ENCODE data around the gene STING1.
"Not testable (repeated sequence)": the region's sequence is repeated elsewhere in the genome, so short reads cannot be mapped to it uniquely, and the experiment has no call there.

Gene STING1

DNA sequence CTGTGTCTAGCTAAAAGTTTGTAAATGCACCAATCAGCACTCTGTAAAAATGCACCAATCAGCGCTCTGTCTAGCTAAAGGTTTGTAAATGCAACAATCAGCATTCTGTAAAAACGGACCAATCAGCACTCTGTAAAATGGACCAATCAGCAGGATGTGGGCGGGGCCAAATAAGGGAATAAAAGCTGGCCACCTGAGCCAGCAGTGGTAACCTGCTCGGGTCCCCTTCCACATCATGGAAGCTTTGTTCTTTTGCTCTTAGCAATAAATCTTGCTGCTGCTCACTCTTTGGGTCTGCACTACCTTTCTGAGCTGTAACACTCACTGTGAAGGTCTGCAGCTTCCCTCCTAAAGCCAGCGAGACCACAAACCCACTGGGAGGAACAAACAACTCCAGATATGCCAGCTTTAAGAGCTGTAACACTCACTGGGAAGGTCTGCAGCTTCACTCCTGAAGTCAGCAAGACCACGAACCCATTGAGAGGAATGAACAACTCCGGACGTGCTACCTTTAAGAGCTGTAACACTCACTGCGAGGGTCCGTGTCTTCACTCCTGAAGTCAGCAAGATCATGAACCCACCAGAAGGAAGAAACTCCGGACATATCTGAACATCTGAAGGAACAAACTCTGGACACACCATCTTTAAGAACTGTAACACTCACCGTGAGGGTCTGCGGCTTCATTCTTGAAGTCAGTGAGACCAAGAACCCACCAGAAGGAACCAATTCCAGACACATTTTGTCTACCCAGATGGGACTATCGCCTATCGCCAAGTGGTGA, 20.7 kb upstream of the STING1 start:
- DNase-seq, result not testable (repeated sequence)

DNA sequence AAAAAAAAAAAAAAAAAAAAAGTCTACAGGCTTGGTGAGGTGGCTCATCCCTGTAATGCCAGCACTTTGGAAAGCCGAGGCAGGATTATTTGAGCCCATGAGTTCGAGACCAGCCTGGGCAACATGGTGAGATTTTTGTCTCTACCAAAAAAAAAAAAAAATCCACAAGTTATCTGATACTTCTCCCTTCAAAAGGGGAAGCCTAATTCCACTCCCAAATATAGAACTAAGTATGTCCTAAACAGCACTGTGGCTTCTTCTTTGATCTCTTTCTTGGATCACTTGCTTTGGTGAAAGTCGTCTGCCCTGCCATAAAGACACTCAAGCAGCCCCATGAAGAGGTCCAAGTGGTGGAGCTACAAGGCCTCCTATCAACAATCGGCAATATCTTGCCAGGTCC, 18.8 kb upstream of the STING1 start:
- DNase-seq, result no peak

DNA sequence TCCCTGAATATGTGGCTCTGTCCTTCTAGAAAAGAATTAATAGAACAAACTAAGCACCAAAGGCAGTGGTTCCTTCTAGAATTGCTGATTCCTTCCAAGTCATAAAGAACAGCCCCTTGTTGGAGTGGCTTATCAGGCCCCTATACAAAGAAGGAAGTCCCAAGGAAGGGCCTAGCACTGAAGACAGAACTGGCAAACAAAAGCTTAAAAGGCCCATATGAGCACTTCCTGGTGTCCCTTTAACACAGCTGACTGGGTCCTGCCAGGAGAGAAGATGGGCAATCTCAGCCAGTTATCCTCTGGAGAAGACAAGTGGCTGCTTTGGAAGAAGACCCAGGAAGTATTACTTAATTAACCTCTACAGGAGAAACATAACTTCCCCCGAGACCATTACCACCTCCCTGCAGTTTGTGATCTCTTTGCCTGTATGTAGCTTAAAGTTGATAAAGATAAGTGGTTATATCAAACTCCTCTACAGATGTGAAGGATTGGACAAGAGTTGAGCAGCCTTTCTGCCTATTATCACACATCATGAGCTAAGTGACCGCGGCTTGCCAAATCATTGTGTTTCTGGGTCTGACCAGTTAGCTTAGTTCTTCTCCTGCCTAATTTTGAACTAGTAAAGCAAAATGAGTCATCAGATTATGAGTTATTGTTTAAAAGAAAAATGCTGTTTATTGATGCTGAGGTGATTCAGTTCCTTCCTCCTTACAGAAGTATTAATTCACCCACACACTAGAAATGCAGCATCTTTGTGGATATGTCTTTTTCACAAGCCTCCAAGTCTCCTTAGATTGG, 13.3 kb upstream of the STING1 start:
- no peak for DNase-seq

DNA sequence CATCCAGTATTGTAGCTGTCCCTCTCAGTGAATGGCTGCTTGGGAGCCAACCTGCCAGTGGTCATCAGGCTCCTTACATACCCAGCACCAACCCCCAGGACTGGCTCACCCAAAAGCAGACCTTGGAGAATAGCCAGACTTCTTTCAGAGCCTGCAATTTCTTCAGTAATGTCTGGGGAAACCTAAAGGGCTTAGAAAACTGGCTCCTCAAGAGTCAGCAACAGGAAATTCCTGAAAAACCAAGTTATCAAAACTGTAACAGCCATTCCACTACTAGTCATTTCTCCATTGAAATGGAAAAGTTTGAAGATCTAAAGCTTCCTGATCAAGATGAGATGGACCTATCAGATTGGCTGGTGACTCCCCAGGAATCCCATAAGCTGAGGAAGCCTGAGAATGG, 12.3 kb upstream of the STING1 start:
- no peak for DNase-seq

DNA sequence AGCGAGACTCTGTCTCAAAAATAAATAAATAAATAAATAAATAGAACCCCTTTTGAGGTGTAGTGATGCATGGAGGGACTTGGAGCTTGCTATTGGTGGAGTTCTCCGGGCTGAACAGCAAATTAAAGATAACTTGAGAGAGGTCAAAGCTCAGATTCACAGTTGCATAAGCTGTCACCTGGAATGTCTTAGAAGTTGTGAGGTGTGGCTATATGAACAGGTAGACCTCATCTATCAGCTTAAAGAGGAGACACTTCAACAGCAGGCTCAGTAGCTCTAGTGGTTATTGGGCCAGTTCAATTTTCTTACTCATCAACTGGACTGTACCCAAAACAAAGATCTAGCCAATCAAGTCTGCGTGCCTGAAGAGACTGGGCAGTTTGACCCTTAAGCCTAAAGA, 11.7 kb upstream of the STING1 start:
- no peak for DNase-seq

DNA sequence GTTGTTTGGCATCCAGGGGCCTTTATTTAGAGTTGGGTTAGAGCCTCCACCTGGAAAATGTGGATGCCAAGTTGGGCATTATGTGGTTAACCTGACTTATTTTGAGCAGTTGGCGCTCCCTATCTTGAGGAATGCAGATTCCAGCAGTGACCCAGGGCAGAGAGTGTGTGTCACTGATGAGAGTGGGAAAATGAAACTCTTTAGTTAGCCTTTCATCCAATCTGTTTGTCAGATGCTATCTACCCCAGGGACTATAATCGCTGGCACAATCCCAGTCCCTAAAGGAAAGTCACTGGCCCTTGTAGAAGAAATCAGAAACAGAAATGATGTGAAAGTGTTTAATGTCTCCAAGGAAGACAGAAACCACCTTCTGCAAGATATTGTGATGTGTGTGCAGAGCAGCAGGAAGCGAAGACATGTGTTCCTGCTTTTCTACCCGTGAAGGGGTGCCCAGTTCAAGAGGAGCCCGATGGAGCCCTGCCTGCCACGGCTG, 10.2 kb upstream of the STING1 start:
- DNase-seq, result no peak

DNA sequence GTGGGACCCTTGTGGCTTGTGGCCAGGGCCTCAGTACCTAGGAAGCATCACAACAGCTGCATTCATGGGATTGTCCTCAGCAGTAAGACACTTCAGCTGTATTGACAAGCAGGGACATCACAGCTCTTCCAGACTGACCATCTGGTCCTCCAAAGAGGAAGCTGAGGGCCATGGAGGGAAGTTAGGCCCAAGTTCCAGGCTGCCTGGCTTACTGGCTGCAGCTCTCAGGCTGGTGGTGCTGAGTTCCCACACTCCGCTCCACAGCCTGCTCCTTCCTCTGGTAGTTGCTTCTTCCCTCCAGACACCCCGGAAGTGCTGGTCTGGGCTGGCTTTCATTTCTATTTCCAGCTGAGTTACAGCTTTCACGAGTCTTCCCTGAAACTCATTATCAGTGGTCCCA, 5.7 kb upstream of the STING1 start:
- no peak for DNase-seq

DNA sequence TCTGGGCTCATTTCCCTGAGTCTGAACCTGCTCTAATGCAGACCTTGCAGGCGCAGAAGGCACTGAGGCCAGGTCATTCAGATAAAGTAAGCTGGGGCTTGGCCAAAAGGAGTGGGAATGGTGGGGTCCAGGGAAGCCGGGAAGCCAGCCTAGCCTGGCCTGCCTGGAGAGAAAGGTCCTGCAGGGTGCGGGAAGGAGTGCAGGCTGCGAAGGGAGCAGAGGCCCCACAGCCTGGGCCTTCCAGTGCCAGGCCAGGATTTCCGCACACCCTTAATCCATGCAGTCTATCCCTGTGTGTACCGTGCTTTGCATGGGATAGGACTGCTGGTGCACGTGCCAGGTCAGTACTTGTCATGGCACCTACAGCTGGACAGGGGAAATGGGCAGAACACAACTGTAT, 3.6 kb upstream of the STING1 start:
- no peak for DNase-seq

DNA sequence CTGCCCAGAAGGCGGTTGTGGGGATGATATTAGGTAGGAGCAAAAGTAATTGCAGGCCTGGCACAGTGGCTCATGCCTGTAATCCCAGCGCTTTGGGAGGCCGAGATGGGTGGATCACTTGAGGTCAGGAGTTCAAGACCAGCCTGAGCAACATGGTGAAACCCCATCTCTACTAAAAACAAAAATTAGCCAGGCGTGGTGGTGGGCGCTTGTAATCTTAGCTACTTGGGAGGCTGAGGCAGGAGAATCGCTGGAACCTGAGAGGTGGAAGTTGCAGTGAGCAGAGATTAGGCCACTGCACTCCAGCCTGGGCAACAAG, 291 bp upstream of the STING1 start:
- DNase-seq, result not testable (repeated sequence)

DNA sequence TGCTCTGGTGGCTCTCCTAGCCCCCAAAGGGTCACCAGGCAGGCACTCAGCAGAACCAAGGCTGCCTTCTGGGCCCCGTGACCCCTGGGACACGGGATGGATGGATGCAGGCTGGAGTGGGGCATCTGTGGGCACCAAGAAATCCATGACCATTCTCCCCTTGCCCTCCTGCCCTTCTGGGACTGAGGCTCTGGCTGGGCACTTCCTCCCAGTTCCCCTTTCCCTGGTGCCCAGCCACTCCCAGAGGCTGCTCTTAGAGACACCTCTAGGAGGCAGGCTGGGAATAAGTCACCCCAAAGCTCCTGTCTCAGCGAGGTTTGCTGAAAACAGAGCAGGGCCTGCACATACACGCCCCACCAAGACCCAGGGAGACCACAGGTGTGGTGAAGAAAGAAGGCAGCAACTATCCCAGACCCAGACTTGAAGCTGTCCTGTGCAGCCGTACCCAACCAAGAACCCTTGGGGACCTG, 943 bp downstream of the STING1 start:
- no peak for DNase-seq

DNA sequence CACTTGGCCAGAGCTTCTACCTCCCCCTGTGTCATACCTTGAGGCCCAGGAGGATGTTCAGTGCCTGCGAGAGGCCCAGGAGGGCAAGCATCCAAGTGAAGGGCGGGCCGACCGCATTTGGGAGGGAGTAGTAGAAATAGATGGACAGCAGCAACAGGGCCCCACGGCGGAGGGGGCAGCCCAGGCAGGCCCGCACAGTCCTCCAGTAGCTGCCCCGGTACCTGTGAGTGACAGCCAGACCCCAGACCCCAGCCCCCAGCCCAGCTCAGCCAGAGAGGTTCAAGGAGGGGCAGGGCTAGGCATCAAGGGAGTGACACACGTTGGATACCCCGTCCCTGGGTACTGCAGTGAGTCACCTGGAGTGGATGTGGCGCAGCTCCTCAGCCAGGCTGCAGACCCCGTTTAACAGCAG, 1.4 kb downstream of the STING1 start:
- DNase-seq, result no peak

DNA sequence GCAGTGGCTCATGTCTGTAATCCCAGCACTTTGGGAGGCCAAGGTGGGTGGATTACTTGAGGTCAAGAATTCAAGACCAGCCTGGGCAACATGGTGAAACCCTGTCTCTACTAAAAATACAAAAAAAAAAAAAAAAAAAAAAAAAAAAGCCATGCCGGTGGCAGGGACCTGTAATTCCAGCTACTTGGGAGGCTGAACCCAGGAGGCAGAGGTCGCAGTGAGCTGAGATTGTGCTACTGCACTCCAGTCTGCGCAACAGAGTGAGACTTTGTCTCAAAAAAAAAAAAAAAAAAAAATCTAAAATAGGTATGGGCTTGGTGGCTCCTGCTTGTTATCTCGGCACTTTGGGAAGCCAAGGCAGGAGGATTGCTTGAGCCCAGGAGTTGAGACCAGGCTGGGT, 2.8 kb downstream of the STING1 start:
- DNase-seq, result not testable (repeated sequence)

DNA sequence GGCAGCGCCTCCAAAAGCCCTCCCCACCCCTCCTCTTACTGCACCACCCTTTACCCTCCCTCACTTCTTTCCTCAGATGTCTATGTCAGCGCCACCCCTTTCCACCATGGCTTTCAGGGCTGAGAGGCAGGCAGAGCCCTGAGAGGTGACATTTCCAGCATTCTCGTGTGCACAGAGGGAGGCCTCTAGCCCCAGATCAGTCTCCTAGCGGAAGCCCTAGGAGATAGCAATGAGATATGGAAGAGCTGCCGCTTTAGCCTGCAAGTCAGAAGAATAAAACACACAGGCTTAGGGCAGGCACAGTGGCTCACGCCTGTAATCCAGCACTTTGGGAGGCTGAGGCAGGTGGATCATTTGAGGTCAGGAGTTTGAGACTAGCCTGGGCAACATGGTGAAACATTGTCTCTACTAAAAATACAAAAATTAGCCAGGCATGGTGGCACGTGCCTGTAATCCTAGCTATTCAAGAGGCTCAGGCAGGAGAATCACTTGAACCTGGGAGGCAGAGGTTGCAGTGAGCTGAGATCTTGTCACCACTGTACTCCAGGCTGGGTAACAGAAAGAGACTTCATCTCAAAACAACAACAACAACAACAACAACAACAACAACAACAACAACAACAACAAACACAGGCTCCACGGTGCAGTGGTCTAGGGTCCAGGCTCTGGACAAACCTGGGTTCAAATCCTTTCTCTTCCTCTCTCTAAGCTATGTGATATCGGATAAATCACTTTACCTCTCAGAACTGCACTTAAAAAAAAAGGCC, 3.7 kb downstream of the STING1 start:
- not testable (repeated sequence) for DNase-seq

DNA sequence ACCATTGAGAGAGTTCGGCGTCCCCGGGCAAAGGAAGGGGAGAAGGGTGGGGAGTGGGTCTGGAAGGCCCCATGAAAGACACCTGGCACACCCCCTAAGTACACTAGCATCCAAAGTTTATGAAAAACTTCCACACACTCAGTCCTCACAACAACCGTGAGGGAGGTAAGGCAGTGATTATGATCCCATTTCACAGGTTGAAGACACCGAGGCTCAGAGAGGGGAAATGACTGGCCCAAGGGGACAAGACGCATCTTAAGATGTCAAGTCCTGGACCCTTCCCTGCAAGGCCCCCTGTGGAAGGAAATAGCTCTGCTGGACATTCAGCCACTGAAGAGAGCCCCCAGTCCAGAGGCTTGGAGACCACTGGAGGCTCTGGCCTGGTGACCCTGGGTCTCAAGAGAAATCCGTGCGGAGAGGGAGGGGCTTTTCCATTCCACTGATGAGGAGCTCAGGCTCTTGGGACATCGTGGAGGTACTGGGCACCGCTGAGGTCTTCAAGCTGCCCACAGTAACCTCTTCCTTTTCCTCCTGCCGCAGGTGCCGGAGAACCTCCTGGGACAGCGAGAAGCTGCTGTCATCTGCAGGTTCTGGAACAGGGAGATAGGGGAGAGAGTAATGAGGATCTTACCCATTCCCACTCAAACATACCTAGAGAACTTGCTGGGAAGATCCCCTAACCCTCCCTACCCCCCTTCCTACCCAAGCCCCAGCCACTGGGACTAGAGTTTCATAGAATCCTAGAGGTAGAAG, 6.5 kb downstream of the STING1 start:
- DNase-seq, result no peak

DNA sequence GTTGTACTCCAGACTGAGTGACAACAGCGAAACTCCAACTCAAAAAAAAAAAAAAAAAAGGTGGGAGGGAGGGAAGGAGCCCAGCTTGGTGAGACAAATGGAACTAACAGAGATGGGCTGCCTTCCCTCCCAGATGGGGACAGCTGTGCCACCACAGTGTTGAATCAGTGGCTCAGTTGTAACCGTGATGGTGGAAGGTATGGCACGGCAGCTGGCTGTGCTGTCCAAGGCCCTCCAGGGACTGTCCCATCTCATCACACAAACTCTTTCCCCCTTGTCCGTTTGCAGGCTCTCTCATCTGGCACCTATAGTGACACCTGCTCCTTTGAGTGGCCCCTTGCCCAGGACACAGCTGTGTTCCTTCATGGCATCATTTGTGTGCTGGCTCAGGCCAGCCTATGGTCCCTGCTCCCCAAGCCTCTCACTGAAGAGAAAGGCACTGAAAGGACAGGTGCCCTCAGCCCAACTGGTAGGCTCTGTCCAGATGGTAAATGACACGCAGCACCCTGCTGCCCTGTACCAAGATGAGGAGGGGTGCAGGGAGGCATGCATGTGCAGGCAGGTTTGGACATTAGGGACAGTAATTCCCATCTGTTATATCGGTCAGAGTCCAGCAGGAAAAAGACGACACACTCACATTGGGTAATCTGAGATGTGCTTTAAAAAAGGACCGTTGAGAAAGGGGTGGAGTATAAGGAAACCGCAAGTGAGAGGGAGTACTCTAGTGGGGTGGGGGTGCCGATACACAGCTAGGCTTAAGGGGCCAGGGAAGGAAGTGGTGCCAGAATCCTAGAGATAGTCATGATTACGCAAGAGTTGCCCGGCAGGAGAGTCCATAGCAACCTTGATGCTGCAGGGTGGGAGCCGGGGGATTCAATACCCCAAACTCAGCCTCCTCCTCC, 7.4 kb downstream of the STING1 start:
- no peak for DNase-seq

DNA sequence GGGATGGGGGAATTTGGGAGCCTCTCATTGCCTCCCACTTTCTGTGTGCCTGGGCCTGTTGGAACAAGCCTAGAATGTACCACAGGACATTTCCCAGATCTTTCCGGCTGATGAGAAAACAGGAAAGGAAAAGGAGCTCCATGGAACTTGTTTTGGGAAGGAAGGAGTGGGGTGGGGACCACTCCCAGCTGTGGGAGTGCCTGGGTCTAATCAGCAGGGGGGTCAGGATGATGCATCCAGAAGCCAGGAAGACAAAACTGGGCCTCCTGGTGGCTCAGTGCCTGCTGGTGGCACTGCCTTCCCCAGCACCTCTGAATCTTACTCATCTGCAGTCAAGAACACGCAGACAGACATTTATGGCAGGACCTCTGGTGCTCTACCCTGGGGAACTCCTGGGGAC, 9.0 kb downstream of the STING1 start:
- DNase-seq, result no peak

DNA sequence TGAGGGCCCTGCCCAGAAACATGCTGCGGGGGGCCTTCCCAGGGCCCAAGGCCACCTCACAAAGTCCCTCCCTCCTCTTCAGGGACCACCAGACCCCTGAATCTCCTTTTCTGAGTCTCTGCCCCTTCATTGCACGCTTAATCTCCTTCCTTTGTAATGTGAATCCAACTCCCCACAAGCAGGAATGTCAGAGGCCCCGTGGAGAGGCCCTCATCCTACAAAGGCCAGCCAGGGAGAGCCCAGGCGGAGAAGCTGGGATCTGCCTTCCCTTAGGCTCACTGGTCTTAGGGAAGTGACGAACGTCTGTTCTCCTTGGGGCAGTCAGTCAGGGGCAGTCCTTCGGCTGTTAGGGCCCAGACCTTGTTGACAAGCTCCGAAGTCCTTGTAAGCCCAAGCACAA, 9.5 kb downstream of the STING1 start:
- no peak for DNase-seq

DNA sequence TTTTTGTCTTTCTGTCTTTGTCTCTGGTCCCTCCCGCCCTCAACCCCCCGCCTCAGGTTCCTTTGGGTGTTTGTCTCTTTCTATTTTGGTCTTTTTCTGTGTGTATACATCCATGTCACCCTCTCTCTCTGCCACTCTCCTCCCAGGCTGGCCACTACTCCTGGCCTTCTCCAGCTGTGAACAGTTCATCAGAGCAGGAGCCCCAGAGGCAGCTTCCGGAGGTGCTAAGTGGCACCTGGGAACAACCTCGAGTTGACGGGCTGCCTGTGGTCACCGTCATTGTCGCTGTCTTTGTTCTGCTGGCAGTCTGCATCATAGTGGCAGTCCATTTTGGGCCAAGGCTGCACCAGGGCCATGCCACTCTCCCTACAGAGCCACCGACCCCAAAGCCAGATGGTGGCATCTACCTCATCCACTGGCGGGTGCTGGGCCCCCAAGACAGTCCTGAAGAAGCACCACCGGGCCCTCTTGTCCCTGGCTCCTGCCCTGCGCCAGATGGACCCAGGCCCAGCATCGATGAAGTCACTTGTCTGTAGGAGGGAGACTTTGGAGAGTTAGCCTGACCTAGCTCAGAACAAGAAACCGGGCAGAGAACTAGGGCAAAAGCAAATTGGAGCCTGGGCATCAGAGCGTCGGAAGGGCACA, 10.1 kb downstream of the STING1 start:
- no peak for DNase-seq

DNA sequence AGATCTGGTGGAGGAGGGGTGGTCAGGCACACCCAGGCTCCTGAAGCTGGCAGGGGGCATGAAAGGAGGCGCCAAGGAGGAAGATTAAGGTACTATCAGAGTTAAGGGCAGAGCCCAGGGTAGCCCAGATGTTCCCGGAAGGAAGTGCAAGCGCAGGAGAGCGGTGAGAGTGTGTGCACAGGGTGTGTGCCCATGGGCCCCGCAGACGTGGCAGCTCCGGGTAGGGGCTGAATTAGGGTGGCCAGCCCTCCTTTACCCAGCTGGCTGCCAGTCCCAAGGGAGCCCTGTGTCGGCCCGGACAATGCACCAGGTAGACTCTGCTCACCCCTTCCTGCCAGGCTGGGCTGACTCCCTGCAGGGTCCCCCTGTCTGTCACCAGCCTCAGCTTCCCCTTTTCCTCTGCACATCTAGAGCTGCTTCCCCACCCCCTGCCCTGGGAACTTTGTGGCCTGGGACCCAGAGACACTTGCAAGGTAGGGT, 11.7 kb downstream of the STING1 start, which contains the start of gene SMIM33:
Gene SMIM33 (plus strand): TSS at position 184 of the 480 bp plus-strand sequence. CDS start 118 bp downstream, at position 302.
- DNase-seq, result no peak

DNA sequence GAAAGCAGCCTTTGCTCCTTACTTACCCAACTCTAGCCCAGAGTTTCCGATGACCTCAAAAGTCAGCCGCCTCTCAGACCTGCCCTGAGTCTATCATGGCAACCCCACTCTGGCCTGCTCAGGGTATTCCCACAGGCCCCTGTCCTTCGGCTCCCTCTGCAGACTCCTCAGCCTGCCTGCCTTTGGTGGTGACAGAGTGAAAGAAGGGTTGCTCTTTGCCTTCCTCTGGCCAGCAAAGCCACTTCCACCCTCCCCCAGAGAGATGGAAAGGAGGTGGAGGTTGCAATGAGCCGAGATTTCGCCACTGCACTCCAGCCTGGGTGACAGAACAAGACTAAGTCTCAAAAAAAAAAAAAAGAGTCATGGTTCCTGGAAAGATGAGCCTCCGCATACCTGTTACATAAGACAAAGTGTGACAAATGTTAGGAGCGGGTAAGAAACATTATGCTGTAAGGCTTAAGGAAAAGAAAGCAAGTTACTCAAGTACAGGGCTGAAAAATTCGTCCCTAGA, 14.1 kb downstream of the STING1 start:
- no peak for DNase-seq

Measured in amniotic stem cell (primary cell).